Left kidney (tissue), 2 donors: ENCODE results near the gene HTATIP2. TPM values are rescaled to one million over a fixed set of nuclear protein-coding genes. Genes with fewer than 3 reads are reported as not detected.
A peak's percentile ranks its signal among the peaks of the same experiment; 100 is the strongest.
"Not testable (repeated sequence)": the region's sequence is repeated elsewhere in the genome, so short reads cannot be mapped to it uniquely, and the experiment has no call there.

Source experiments
- DNase-seq: peaks from one replicate; pipeline ENCODE4 v3.0.0-alpha.2; 2013
- polyA plus RNA-seq: library from polyadenylated mRNA; unstranded; fragments of 120-200 nt; gene quantifications from one replicate; pipeline ENCODE4 v1.2.1, GENCODE V29; 2013; ENCODE audit not compliant: insufficient read length

HTATIP2 gene
- polyA plus RNA-seq, 1 donor, result 3.5 TPM

GRCh38 chr11:20369826-20370225, 6.3 kb downstream of the HTATIP2 start:
- no peak for DNase-seq

- no peak for DNase-seq
Observed at GRCh38 chr11:20372081-20372626, 8.6 kb downstream of the HTATIP2 start.

GRCh38 chr11:20373147-20373546, 9.6 kb downstream of the HTATIP2 start:
- no peak for DNase-seq

GRCh38 chr11:20373568-20374209, 10.2 kb downstream of the HTATIP2 start:
- DNase-seq, result no peak

GRCh38 chr11:20374741-20375300, 11.3 kb downstream of the HTATIP2 start:
- DNase-seq, result no peak

- DNase-seq, result no peak
Observed at GRCh38 chr11:20376162-20376730, 12.7 kb downstream of the HTATIP2 start.

GRCh38 chr11:20385996-20386395, 22.5 kb downstream of the HTATIP2 start:
- not testable (repeated sequence) for DNase-seq

GRCh38 chr11:20387261-20388095, 24.0 kb downstream of the HTATIP2 start, which contains the start of gene PRMT3:
Gene PRMT3 (plus strand): TSS chr11:20387716. CDS start chr11:20387747, 31 bp downstream.
- DNase-seq, result peak; percentile 93

- no peak for DNase-seq
Observed at GRCh38 chr11:20388096-20389055, 24.9 kb downstream of the HTATIP2 start.

GRCh38 chr11:20397281-20397680, 33.8 kb downstream of the HTATIP2 start:
- DNase-seq, result peak; percentile 66

- DNase-seq, result no peak
Observed at GRCh38 chr11:20399498-20399897, 36.0 kb downstream of the HTATIP2 start.

GRCh38 chr11:20403059-20403458, 39.5 kb downstream of the HTATIP2 start:
- DNase-seq, result no peak

GRCh38 chr11:20406484-20406883, 43.0 kb downstream of the HTATIP2 start:
- no peak for DNase-seq

- no peak for DNase-seq
Observed at GRCh38 chr11:20407344-20407743, 43.8 kb downstream of the HTATIP2 start.

- DNase-seq, result no peak
Observed at GRCh38 chr11:20415432-20415831, 51.9 kb downstream of the HTATIP2 start.

GRCh38 chr11:20417771-20418170, 54.3 kb downstream of the HTATIP2 start:
- no peak for DNase-seq

GRCh38 chr11:20421946-20422345, 58.4 kb downstream of the HTATIP2 start:
- no peak for DNase-seq

- peak; percentile 5 for DNase-seq
Observed at GRCh38 chr11:20429216-20429615, 65.7 kb downstream of the HTATIP2 start.
